Muscle of back (tissue), 11 donors: Measurements from ENCODE around the gene THOC6. TPM values are rescaled to one million over a fixed set of nuclear protein-coding genes. Genes with fewer than 3 reads are reported as not detected.
"Not testable (repeated sequence)": the region's sequence is repeated elsewhere in the genome, so short reads cannot be mapped to it uniquely, and the experiment has no call there.

Experiments
- DNase-seq, 3 donors: peaks; one replicate each; pipeline versions ENCODE4 v3.0.0 to v3.0.0-alpha.2; 2013
- polyA plus RNA-seq, 10 donors: library from polyadenylated mRNA; unstranded; fragments of 120-200 nt; gene quantifications; one replicate each; pipeline ENCODE4 v1.2.1, GENCODE V29; 2013; ENCODE audit not compliant: insufficient read length in 10 of 10

THOC6 gene
- polyA plus RNA-seq, 10 donors, result 15.9 to 26.9 (median 19.8) TPM

DNA sequence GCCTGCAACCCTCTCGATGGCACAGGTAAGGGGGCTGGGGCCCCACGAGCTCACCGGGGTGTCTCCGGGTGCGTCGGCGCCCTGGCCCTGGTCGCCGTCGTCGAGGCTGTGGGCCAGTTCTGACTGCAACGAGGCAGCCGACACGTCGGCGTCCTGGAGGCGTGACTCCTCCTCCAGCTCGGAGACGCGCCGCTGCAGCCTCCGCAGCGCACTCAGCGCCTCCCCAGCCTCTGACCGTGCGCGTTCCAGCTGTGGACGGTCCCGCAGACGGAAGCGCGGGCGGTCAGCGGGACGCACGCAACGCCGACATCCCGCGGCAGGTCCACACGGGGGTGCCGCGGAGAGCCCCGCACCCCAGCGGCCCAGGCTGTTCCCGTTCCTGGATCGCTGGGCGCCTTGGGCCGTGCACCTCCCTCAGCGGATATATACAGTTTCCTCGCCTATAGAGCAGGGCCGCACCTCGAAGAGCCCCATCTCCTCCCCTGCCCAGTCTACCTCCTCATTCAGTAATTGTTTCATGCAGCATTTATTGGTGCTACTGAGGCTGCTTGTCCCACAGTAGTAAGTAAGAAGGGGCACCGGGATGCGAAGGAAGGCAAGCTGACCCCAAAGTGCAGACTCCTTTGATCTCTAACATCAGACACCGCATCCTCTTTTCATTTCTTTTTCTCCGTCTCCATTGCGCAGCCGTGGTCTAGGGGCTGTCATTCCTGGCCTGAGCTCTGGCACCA lies 5.8 kb downstream of the THOC6 start:
- peak in 2 of 3 donors; percentile 36 to 66 for DNase-seq

DNA sequence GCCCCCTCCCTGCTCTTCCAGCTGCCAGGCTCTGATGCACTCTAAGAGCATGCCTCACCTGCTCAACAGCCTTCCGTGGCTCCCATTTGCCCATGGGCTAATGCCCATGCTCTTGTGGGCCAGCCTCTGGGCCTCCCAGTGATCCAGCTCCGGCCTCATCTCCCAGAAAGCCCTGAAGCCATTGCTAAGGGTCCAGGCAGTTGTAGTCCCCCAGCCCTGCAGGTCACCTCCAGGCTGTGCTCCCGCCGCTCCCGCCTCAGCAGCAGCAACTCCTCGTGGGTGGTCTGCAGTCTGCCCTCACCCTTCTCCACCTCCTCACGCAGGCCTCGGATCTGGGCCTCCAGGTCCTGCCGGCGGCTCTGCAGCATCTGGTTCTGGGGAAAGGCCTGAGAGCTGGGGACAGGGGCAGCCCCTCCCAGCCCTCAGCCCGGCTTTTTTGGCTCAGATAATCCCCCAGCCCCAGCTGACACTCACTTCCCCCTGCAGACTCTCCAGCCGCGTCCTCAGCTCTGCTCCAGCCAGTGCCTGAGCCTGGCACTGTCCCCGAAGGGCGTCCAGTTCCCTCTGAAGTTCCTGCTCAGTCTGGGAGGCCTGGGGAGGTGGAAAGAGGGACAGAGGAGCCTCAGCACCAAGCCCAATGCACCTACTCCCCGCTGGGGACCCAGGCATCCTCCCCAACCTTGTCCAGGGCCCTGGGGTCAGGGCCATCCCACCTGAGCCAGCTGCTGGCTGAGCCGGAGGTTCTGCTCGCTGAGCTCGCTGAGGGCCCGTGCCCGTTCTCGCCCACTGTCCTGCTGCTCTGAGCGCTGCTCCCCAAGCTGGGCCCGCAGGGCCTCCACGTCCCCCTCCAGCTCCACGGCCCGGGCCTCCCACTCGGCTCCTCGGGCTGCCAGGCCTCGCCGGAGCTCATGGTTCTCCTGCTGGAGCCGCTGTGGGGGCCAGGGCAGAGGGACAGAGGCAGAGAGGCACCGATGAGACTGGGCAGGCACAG lies 6.7 kb downstream of the THOC6 start:
- DNase-seq, result no peak

DNA sequence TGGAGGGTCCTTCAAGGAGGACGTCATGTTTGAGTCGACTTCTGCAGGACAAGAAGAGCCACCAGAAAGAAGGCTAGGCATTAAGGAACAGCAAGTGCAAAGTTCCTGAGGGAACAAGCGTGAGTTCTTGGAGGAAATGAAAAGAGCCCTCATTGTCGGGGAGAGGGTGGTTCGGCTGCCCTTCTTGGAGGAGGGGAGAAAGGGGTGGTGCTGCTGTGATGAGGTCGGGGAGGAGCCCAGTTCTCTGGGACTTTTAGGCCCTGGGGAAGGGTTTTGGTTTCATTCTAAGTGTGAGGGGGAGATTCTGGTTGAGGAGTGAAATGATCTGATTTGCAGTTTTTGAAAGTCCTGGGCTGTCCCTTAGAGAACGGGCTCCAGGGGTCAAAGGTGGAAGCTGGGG lies 8.8 kb downstream of the THOC6 start:
- no peak for DNase-seq

DNA sequence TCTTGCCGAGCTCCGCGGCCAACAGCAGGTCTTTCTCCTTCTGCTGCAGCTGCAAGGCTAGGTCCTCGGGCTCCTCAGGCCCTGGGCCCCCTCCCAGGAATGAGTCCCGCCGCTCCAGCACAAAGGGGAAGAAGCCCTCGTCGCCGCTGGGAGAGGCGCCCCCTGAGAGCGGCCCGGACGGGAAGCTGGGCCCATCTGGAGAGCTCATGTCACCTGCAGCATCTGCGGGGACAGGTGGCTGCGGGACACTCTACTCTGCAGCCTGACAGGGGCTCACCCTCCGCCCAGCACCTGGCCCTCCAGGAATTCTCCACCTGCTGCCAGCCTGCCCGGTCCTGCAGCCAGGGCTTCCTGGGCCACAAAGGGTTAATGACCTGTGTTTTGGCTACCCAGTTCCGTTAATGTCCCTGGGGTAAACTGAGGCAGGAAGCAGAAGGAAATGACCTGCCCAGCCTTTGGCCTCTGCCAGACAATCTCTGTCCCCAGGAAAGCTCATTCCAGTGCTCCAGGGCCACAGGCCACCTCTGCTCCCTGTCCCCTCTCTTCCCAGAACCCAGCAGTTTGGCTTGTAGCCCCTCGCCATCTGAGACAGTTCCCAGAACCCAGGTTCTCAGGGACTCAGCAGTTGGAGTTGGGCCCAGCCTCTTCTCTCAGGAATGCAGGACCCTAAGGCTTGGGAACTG lies 11.6 kb downstream of the THOC6 start:
- DNase-seq, result peak in 1 of 3 donors; percentile 8

DNA sequence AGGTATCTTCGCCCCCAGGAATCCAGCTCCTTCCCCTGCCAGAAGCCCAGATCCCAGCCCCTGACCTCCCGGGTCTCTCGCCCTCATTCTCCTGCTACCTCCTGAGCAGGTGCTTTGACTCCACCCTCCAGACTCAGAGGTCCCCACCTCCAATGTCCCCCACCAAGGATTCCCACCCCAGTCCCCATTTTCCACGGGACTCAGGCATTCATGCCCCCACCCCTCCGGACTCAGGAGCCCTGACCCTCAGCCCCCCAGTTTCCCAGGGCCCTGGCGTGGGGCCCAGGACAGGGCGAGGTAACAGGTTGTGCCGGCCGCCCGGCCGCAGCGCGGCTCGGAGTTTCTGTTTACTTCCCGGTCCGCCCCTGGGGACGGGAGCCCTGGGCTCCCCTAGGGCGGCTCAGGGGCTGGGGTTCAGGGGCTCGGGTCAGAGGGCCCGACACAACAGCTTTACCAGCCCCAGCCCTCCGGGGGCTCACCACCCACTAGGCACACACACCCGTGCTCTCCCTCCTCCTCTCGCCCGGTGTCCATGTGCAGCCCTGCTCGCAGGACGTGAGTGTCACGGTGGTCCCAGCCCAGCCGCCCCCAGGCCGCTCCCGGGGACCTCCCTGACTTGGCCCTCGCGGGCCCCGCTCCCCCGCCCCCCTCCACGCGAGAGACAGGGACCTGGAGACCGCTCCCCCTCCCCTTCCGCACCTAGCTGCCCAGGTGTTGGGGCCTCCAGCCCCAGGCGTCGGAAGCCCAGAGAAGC lies 12.3 kb downstream of the THOC6 start:
- DNase-seq, result peak in 1 of 3 donors; percentile 15

DNA sequence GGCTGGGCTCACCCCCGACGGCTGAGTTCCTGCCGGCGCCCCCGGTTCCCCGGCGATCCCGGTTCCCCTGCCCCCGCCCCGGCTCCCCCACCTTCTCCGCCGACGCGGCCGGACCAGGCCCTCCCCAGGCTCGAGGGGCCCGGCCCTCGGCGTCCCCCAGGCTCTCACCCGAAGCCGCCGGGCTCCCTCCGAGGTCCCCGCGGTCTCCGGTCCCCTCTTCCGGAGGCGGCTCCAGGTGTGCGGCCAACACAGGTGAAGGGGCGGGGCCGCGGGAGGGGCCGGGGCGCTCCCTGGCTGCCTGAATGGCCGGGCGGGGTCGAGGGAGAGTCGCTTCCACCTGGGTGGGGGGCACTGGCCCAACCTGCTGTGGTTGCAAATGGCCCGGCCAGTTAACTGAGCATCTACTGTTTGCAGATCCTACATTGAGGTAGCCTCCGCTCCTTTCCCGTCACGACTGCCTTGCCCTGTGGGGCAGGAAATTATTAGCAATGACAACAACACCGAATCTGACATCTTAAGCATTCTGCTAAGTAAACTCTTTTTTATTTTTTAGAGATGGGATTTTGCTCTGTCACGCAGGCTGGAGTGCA lies 13.0 kb downstream of the THOC6 start, which contains the start of gene BICDL2:
BICDL2 (minus strand) TSS at position 219 of the 590 bp plus-strand sequence. CDS start 1,448 bp downstream, outside the sequence.
- no peak for DNase-seq

DNA sequence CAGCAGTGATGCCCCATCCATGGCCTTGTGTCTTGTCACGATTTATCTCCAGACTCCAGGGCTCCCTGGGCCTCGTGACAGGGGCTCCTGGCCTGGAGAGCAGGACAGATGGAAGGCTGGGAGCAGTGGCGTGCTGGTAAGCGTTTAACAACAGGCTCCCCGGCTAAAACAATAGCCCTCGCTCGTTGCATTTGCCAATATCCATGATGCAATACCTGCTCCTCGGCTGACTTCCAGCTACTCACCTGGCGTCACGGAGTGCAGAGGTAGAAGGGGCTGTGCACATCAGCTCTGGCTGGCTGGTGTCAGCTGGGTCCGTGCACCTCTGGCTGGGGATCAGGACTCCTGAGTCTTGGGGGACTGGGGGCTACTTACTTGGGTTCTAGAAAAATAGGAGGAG lies 14.4 kb downstream of the THOC6 start:
- DNase-seq, result no peak

DNA sequence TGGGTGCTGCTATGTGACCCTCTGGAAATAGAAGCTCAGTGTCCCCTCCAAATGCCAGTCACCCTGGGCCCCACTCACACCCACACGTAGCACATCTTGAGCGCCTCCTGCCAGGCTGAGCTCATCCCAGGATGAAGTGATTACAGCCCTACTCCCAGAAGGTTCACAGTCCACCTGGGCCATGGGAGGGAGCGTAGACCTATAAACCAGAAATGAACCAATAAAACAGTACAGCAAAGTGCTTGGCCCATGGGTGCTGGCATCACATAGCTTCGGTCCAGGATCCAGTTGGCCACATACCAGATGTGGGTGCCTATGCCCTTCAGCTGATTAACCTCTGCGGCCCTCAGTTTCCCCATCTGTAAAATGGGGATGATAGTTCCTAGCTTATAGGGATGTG lies 15.1 kb downstream of the THOC6 start:
- DNase-seq, result no peak

DNA sequence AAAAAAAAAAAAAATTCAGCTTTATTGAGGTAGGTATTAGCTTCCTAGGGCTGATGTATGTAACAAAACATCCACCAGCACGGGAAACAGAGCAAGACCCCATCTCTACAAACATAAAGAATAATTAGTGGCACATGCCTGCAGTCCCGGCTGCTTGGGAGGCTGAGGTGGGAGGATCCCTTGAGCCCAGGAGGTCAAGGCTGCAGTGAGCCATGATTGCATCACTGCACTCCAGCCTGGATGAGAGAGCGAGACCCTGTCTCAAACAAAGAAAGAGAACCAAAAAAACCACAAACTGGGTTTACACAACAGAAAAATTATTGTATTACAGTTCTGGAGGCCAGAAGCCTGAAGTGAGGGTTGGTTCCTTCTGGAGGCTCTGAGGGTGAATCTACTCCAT lies 18.5 kb downstream of the THOC6 start:
- no peak for DNase-seq

DNA sequence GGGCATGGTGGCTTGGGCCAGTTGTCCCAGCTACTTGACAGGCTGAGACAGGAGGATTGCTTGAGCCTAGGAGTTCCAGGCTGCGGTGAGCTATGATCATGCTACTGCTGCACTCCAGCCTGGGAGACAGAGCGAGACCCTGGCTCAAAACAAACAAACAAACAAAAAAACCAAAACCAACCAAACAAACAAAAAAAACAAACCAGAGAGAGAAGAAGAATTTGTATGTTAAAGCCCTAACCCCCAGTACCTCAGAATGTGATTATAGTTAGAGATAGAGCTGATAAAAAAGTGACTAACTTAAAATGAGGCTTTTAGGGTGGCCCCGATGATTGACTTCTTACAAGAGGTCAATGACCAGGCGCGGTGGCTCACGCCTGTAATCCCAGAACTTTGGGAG lies 20.9 kb downstream of the THOC6 start:
- no peak for DNase-seq

DNA sequence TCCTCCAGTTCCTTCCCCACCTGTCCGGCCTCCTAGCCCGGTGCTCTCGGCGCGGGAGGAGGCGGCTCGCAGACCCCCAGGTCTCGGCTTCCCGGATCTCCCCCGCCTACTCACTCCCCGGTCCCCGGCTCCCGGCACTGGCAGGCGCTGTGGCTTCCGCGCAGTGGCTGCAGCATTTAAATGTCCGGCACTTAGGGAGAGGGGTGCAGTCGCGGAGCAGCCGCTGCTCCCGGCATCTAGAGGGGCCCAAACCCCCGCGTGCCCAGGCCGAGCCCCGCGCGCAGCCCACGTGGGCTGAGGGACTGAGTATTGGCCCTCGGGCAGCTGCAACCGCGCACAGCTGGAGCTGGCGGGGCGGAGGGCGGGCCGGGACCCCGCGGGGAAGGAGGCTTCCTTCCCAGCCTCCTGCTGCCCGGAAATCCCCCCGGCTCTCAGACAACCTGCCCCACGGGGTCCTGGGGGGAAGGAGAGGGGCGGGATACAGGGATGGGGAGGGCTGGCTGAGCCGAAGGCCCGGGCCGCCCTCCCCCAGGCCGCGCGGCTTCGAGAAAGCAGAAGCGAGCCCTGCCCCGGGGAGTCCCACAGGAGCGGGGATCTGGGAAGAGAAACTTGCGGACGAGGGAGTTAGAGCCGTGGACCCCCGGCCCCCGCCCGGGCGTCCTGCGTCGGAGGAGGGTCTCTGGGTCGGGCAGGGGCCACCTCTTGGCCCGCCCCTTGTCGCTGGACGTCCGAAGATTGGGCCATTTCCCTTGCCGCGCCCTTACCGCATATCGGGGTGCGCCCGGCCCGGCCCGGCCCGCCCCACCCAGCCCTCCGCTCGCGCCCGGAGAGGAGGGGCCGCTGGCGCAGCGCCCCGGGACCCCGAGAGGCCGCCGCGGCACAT lies 22.2 kb downstream of the THOC6 start, which contains the start of gene MMP25:
MMP25 (plus strand) TSS at position 804 of the 883 bp plus-strand sequence. CDS start 357 bp downstream, outside the sequence.
- peak in 1 of 3 donors; percentile 69 for DNase-seq

DNA sequence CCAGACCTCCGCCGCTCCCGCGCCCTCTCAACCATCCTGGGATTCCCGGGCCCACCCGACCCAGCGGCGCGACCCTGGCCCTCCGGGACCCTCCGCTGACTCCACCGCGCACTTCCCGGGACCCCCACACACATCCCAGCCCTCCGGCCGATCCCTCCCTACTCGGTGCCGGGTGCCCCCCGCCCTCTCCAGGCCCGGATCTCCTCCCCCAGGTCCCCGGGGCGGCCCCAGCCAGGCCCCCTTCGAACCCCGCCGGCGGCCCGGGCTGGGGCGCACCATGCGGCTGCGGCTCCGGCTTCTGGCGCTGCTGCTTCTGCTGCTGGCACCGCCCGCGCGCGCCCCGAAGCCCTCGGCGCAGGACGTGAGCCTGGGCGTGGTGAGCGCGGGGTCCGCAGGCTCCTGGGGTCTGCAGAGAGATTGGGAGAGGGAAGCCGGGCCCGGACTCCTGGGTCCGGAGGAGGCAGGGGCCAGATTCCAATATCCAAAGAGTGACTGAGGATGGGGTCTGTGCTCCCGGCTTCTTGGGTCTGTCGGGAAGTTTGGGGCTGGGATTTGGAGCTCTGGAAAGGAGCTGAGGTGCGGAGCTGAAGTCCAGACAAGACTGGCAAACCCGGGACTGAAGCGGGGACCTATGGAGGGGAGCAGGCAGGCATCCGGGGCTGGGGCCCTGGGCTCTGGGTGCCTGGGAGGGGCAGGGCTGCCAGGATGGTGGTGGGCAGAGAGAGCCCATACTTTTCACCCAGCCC lies 23.0 kb downstream of the THOC6 start:
- DNase-seq, result no peak

DNA sequence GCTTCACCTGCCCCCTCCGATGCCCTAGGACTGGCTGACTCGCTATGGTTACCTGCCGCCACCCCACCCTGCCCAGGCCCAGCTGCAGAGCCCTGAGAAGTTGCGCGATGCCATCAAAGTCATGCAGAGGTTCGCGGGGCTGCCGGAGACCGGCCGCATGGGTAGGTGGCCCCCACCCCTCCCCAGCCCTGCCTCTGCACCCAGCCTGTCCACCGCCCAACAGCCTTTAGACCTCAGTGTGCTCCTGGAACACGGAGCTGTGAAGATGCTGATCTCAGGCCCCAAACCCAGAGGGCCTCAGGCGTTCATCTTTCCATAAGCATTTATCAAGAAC lies 23.5 kb downstream of the THOC6 start:
- no peak for DNase-seq

DNA sequence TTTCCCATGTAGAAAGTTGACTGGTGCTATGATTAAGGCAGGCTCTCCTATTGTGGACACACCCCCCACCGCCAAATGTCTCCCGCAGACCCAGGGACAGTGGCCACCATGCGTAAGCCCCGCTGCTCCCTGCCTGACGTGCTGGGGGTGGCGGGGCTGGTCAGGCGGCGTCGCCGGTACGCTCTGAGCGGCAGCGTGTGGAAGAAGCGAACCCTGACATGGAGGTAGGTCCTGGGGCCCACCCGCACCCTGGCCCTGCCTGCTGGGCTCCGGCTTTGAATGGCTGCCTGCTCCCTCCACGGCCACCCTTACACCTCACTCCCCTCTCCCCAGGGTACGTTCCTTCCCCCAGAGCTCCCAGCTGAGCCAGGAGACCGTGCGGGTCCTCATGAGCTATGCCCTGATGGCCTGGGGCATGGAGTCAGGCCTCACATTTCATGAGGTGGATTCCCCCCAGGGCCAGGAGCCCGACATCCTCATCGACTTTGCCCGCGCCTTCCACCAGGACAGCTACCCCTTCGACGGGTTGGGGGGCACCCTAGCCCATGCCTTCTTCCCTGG lies 26.2 kb downstream of the THOC6 start:
- no peak for DNase-seq

DNA sequence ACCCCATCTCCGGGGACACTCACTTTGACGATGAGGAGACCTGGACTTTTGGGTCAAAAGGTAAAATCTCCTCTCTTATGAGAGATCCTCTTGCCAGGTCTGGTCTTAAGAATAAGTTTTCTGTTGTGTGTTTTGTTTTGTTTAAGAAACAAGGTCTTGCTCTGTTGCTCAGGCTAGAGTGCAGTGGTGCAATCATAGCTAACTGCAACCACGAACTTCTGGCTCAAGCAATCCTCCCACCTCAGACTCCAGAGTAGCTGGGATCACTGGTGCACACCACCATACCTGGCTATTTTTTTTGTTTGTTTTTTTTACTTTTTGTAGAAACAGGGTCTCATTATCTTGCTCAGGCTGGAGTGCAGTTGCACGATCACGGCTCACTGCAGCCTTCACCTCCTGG lies 26.7 kb downstream of the THOC6 start:
- no peak for DNase-seq

DNA sequence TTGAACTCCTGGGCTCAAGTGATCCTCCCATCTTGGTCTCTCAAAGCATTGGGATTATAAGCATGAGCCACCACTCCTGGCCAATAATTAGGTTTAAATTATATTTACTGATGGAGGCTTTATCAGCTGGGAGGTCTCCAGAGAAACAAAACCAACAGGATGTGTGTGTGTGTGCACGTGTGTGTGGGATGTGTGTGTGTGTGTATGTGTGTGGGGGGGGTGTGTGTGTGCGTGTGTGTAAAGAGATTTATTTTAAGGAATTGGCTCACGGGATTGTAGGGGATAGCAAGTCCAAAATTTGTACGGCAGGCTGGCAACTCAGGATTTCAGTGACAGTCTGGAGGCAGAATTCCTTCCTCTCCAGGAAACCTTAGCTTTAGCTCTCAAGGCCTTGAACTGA lies 27.2 kb downstream of the THOC6 start:
- no peak for DNase-seq

DNA sequence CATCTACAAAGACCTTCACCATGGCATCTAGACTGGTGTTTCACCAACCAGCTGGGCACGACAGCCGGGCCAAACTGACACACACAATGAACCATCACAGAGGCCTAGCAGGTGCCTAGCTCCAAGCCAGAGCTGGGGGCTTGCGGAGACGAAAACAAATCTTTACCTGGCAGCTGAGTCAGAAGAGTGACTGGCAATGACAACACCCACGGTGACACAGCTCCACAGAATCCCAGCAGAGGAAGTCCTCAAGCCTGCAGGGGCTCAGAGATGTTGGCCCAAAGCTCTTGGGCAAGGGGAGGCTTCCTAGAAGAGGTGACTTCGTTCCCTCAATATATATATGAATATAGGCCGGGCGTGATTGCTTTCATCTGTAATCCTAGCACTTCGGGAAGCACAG lies 27.7 kb downstream of the THOC6 start:
- DNase-seq, result no peak

DNA sequence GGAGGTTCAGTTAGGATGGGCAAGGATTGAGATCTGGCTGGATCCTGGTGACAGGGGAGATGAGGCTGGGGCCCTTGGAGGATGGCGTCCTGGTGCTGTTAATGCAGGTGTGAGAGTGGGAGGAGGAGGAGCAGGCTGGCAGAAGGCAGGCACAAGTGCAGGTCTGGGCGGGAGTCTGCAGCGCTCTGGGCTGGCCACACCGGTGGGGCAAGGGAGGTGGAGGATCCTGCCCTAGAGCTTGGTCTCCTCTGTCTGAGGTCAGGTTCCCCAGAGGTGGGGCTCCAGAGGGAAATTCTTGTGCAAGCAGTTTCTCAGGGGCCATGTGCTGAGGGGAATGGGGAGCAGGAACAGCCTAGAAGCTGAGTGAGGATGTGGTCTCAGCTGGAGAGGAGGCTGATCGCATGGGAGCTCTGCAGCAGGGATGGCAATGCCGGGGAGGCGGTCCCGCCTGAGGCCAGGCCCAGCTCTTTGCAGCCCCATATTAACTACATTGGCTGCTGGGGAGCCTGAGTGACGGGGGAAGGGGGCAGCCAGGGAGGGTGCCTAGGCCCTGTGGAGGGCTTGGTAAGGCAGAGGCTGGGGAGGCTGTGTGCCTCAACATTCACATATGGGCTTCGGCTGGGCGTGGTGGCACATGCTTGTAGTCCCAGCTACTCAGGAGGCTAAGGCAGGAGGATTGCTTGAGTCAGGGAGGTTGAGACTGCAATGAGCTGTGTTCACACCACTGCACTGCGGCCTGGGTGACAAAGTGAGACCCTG lies 28.9 kb downstream of the THOC6 start:
- not testable (repeated sequence) for DNase-seq
